Right hindlimb (tissue), 1 donor: ENCODE data around the gene PRH1.

Experiments used
- DNase-seq: peaks from one replicate; pipeline ENCODE4 v3.0.0-alpha.2; 2018

PRH1 gene

GRCh38 chr12:10884086-10884725 lies at the start of gene PRH1:
Gene PRH1, minus strand, starts transcription at chr12:10884255. Its CDS starts 38 bp downstream, at chr12:10884217.
- no peak for DNase-seq

DNA sequence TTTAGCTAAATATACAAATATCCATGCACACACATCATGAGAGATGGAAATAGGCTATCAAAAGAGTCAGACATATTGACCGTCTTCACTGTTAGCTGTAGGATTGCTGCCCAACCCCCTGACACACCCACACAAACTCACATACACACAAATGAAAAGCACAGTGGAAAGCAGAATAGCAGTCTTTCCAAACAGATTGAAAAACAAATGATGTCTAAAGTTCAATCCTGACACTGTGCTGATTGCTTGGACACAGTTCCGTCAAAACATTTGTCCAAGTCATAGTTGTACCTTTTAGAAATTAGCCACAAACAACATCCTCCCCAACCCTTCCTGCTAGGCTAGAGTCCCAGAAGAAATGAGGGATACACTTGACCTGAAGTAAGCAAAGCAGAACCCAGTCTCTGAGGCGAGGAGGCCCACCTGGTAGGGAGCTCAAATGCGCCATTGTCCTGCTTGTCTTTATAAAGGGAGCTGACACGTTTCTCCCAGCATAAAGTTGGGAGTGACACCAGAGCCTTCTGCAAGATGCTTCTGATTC lies 44.8 kb upstream of the PRH1 start, which contains the start of gene PRH2:
Gene PRH2 (plus strand): TSS at position 491 of the 541 bp plus-strand sequence. CDS start 38 bp downstream, at position 529.
- DNase-seq = no peak

DNA sequence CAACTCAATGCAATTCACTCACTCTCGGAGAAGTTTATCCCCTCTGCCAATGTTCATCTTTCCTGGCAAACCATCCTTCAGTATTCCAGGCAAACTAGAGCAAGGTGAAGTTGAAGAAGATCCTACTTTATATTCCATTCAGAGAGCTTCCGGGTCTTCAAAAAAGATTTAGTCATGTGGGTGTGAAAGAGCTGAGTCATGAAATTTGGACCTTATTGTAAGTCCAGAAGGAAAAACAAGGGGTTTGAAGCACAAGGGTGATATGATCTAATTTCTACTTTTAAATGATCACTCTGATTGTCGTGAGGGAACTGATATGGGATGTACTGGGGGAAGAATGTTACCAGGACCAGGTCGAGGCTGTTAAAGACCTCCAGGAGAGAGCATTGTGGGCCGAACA lies 42.2 kb upstream of the PRH1 start:
- DNase-seq = no peak

GRCh38 chr12:10919809-10920208 lies 35.8 kb upstream of the PRH1 start:
- no peak for DNase-seq

- DNase-seq = no peak
Observed at GRCh38 chr12:10910380-10910779, 26.3 kb upstream of the PRH1 start.

GRCh38 chr12:10909462-10909861 lies 25.4 kb upstream of the PRH1 start, which contains the start of gene TAS2R13:
Gene TAS2R13, minus strand, starts transcription at chr12:10909562. Its CDS starts 264 bp downstream, at chr12:10909298.
- DNase-seq = no peak

- no peak for DNase-seq
Observed at GRCh38 chr12:10904686-10905085, 20.6 kb upstream of the PRH1 start.

DNA sequence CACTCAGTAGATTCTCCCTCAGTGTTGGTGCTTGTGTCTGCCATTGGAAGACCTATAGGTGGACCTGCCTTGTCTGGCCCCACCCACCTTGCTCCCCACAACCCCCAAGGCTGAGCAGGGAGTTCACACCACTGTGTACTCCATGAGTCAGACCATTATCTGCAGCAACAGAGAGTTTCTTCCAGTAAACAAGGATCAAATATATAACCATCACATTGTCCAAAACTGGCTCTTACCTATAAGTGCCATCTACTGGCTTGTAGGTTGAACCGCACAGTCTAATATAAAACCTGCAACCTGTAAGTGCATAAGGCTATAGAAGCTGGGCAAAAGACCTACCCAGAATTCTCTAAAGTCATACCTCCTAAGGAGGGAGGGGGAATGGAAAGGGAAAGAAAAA lies 17.4 kb upstream of the PRH1 start:
- no peak for DNase-seq

GRCh38 chr12:10900972-10901371 lies 16.9 kb upstream of the PRH1 start:
- DNase-seq = no peak

- no peak for DNase-seq
Observed at GRCh38 chr12:10900530-10900929, 16.5 kb upstream of the PRH1 start.

DNA sequence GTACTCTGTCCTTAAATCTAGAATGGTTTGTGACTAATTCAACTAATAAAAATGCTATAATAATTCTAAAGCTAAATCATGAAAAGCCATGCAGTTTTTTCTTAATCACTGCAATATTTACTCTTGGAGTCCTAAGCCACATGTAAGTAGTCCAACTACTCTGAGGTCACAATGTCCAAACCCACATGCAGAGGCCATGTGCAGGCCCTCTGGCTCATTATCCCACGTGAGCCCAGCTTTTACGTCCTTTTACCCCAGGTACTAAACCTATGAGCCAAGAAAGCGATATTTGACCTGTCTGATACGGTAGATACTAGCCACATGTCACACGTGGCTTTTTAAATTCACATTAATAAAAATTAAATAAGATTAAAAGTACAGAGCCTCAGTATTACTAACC lies 12.8 kb upstream of the PRH1 start:
- no peak for DNase-seq

- no peak for DNase-seq
Observed at GRCh38 chr12:10891937-10892336, 7.9 kb upstream of the PRH1 start.

DNA sequence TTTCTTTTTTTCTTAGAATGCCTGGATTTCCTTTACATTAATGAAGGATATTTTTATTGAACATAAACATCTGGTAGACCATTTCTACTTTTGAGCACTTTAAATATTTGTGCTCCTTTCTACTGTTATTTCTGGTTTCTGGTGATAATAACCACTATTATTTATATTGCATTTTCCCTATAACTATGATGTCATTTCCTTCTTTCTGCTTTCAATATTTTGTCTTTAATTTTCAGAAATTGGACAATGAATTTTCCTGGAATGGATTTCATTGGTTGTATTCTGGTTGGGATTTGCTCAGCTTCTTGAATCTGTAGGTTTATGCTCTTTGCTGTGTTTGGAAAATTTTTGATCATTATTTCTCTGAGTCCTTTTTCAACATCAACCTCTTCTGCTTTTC lies 5.2 kb upstream of the PRH1 start:
- DNase-seq = no peak

DNA sequence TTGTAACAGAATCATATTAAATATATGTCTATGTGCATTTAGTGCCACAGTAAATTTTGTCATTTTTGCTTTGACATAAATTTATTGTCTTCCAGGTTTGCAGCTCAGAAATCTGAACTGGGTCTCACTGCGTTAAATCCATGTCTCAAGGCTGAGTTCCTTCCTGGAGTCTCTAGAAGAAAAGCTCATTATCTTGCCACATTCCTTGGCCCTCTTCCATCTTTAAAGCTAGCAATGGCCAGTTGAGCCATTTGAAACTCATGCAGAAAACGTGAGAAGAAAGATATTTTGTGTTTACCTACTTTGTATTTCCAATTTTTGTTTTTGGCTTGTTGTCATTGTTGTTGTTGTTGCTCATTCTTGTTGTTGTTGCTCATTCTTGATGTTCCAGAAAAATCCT lies 10.7 kb downstream of the PRH1 start:
- DNase-seq = no peak

DNA sequence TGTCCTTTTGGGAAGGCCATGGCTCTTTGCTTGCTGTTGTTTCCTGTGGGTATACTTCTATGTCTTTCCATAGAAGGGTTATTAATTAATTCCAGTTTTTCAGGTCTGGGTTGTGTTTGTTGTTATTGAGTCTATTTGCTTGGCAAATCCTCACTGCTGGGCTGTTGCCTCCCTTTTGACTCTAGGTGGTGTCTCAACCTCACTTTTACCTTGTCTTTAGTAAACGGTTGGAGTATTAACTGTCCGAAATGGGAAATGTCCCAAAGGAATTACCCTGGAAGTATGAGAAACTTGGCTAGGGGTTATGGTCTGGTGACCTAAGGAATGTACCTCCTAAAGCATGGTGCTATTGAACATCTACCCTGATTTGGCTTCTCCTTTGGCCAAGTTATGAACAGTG lies 16.7 kb downstream of the PRH1 start:
- no peak for DNase-seq

GRCh38 chr12:10863512-10864218 lies 20.4 kb downstream of the PRH1 start:
- no peak for DNase-seq

GRCh38 chr12:10861366-10861765 lies 22.7 kb downstream of the PRH1 start:
- DNase-seq = no peak

- DNase-seq = no peak
Observed at GRCh38 chr12:10855807-10856206, 28.2 kb downstream of the PRH1 start.

- DNase-seq = no peak
Observed at GRCh38 chr12:10853776-10854175, 30.3 kb downstream of the PRH1 start.

GRCh38 chr12:10851243-10851858 lies 32.7 kb downstream of the PRH1 start:
- DNase-seq = no peak

DNA sequence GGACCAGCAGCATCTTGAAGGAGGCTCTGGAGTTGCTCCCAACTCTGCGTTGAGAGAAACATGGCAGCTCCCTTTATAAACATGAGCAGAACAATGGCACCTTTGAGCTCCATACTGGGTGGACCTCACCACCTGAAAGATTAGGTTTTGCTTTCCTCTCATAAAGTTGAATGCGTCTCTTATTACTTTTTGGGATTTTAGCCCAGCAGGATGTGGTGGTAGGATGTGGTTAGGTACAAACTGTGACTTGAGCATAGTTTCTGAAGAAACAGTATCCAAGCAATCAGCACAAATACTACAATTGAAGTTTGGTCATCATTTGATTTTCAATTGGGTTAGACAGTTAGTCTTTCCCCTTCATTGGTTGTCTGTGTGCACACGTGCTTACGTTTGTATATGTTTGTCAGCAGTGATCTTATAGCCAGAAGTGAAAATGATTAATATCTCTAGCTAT lies 34.6 kb downstream of the PRH1 start, which contains the start of gene PRR4:
Gene PRR4 (minus strand): TSS at position 51 of the 454 bp plus-strand sequence. CDS start 38 bp downstream, at position 13.
- no peak for DNase-seq

DNA sequence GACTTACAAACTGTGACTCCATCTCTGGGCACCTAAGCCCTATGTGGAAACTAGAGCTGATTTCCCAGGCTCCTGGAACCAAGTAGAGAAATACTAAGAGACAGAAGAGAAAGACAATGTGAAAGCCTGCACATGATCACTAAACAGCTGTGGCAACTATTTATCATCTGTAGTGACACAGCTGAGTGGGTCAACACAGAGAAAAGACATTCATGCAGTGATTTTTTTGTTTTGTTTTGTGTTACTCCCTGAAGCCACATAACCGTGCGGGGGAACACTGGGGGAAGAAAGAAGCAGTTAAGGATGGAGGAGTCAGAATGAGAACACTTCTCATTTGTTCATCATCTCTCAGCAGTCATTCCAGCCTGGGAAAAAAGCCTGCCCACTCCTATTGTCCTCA lies 36.3 kb downstream of the PRH1 start:
- no peak for DNase-seq

- DNase-seq = no peak
Observed at GRCh38 chr12:10842862-10843261, 41.2 kb downstream of the PRH1 start.

DNA sequence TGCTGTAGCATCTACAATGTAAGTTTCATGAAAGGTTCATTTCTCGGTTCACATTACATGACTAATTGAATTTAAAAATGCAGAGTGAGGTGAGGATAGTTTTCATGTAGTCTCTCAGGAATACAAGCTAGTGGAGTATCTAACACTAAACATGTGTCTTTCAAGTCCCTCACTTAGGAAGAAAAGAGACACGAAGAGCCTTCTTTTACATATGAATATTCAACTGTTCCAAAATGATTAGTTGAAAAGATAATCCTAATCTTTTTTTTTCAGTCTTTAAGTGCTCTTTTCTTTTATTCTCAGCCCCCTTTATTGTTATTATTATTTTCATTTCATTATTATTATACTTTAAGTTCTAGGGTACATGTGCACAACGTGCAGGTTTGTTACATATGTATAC lies 45.6 kb downstream of the PRH1 start:
- DNase-seq = no peak
